Bone marrow (tissue), 2 donors: Measurements from ENCODE around the gene ELMO1.
A peak's percentile ranks its signal among the peaks of the same experiment; 100 is the strongest.
"Not testable (repeated sequence)": the region's sequence is repeated elsewhere in the genome, so short reads cannot be mapped to it uniquely, and the experiment has no call there.

Source experiments
- DNase-seq, 2 donors: peaks; one replicate each; lab custom pipeline; 2025; lab: John Stamatoyannopoulos, UW

ELMO1 gene

DNA sequence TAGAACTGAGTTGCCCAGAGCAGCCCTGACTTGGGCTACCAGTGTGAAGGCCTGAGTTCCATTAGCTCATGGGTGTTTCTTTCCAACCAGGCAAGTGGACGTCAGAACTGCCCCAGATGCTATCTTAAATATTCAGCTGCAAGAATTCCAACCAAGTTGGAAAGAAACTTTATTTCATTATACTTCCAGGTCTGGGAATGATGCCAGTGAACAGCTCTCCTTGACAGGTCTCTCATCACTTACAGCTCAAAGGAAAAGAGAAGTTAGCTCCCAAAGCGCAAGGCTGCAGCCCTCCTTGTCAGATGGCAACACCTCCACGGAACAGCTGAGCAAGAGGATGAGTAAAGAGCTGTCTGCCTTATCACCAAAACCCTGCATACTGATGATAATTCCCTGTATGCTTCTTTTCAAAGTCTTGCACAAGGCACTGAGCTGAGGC, 468.8 kb downstream of the ELMO1 start:
- no peak for DNase-seq

DNA sequence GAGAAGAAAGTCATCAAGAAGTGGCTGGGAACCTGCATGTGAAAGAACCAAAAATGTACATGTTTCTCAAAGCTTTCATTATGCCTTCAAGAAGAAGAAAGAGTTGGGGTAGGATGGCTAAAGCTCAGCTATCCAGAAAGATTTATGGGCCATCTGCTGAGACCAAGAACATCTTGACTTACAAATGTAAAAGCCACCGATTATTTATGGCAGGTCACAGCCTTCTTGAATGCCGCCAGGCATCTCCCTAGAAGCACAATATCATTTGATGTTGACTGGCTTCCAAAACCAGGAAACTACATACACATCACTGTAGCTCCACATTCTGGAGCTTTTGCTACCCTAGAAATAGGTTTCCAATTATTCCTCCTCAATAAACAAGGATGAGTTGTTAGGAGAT, 470.2 kb downstream of the ELMO1 start:
- DNase-seq = no peak

DNA sequence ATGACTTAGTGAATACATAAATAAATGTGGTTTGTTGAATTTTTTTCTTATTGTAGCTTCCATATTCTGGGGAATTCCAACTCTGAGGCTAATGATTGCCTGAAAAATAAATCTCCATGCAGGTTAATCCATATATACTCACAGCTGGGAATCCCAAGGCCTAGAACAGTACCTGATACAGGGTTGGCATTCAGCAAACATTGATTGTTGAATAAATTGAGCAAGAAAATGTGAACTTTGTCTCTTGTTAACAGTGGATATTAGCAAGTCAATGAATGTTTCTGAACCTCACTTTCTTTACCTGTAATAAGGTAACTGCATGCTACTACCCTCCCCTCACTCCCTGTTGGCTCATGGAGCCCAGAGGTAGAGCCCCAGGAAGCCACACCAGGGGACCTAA, 470.8 kb downstream of the ELMO1 start:
- DNase-seq = no peak

DNA sequence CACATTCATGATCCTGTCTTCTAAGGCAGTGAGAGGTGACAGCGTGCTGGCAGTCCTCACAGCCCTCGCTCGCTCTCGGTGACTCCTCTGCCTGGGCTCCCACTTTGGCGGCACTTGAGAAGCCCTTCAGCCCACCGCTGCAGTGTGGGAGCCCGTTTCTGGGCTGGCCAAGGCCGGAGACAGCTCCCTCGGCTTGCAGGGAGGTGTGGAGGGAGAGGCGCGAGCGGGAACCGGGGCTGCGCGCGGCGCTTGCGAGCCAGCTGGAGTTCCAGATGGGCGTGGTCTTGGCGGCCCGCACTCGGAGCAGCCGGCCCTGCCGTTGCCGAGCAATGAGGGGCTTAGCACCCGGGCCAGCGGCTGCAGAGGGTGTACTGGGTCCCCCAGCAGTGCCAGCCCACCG, 475.1 kb downstream of the ELMO1 start:
- DNase-seq = not testable (repeated sequence)

DNA sequence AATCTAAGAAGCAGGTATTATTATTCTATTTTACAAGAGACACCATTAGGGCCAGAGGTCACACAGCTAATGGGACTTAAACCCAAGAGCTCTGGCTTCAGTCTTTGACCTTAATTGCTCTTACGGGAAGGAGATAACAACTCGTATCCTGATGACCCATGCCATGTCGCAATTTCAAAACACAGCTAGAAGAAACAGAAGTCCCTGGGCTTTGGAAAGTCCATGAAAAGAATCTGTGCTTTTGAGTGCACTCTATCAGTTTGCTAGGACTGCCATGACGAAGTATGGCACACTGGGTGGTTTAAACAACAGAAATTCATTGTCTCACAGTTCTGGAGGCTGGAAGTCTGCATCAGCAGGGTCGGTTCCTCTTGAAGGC, 476.5 kb downstream of the ELMO1 start:
- DNase-seq = no peak

DNA sequence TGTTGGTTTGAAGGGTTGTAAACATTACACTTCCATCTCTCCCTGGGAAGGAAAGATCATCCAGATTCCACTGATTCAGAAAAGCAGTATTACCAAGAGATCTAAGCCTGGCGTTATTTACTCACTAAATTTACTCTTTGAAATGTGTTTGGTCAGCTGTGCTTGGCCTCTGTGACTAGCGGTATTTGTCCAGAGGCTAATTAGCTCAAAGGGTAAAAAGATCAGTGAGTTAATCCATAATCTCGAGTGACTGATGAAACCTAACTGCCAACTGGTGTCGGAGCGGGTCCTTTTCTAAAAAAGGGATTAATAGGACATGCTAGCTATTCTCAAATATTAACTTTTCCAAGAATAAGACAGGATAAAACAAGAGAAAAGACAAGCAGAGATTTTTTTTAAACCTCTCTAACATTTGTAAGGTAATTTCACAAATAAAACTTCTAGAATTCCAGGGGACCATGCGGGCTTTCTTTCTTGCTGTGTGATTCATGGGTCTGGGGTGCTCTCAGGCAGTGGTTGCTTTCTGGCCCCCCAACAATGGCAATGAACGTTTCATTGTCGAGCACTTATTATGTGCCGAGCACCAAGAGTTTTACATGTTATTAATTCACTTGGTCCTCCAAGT, 477.0 kb downstream of the ELMO1 start:
- no peak for DNase-seq

DNA sequence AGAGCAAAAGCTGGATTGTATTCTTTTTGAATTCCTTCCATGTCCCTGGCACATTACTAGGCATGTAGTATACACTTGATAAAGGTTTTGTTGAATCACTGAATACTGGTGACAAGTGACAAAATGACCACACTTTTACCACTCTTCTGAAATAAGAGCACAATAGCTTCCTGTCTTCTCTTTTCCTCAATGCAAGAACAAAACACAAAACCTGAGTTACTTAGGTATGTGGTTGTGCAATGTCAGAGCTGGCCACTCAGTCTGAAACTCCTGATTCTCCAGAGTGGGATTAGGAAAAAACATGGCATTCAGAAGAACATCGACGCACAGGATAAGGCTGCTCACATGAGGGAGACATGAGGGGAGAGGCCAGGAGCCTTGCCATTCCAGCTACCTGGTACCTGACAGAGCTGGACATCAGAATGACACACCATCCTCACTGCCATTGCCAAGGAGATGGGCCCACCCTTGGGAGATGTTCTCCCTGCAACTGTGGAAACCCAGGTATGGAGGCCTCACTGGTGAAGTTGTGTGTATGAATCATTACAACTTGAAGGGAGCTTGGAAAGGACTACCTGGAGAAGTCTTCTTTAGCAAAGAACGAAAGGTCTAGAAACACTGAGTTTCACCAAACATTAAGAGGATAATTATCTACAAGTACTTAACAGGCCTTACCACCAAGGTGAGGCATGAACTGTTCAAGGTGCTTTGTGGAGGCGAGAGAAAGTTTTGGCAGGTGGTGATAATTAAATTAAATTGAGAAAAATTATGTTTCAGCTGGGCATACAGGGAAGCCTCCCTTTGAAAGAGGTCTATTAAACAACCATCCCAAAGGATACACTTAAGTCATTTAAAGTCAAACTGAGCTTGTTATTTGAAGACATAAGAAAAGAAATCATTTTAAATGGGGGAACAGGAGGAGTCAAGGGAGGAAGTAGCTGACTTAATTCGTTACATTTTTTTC, 477.8 kb downstream of the ELMO1 start:
- no peak for DNase-seq

DNA sequence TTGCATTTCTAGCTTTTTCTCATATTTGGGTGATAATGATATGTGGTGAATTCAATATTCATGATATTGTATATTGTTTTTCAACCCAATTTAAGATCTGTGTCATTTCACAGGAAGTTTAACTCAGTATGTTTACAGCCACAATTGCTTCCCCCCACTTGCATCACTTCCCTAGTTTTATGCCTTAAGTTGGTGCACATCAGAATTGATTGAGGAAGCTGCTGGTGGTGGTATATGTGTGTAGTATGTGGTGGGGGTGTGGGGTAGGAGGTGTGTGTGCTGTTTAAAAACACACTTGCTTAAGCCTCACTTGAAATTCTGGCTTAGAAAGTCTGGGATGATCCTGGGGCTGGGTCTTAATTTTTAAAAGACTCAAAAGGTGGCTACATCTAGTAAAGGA, 479.3 kb downstream of the ELMO1 start:
- peak in 1 of 2 donors; percentile 86 for DNase-seq

DNA sequence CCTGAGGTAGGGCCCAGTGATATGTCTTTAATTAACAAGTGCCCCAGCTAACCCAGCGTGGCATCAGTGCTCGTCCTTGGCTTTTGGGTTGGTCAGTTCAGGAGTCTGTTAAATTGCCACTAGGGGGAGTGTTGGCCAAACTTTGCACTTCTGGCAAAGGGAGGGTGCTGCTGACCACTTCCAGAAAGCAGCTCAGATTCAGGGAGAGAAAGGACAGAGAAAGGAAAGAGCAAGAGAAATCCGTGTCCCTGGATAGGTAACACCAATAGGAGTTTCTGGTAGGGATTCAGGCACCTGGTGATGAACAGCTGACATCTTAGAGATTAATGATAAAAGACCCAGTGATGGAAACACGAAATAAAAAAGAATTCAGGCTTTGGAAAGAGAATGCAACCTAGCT, 481.3 kb downstream of the ELMO1 start:
- DNase-seq = no peak

DNA sequence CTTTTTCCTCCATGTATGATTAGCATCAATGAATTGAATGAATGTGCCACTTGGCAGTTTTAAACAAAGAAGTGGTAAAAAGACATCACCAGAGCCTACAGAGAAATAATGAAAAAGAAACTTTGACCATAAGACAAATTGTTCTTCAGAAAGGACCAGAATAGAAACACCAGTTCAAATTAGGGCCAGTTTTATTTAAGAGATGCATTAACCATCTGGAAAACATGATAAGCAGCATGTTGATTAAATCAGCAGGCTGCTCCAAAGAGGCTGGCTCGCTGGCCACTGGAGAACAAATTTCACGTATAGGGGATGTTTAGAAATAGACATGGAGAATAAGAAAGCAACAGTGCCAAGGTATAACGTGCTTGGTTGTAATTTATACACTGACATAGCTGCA, 482.0 kb downstream of the ELMO1 start:
- no peak for DNase-seq

DNA sequence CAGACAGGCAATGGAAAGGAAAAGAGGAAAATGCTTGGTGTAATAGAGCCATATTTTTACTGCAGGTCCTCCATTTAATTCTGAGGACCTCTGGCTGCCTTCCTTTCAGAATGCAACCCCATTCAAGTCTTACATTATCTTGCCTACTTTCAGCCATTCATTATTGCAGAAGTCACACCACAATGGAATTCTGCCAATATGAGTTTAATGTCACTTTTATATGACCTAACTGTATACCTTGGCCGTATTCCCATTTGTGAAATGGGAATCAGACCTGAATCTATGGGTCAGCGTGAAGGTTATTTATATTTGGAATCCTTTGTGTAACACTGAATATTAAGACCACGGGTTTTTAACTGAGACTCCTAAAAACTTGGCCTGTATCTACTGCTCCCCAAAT, 482.6 kb downstream of the ELMO1 start:
- DNase-seq = no peak

DNA sequence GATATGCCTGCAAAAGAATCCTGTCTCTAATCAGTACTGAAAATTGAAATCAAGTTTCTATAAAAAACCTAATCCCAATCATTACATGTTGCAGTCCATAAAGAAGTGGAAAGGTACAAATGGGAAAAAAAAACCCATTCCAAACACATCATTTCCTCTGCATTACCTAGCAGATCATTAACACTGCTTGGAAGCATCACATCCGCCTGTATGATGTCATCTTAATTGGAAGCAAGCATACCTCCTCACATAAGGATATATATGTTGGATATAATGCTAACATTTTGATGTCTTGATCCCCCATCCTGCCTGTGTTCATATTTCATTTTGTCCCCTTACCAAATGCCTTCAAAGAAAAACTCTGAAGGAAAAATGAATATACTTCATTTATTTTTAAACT, 483.0 kb downstream of the ELMO1 start:
- no peak for DNase-seq

DNA sequence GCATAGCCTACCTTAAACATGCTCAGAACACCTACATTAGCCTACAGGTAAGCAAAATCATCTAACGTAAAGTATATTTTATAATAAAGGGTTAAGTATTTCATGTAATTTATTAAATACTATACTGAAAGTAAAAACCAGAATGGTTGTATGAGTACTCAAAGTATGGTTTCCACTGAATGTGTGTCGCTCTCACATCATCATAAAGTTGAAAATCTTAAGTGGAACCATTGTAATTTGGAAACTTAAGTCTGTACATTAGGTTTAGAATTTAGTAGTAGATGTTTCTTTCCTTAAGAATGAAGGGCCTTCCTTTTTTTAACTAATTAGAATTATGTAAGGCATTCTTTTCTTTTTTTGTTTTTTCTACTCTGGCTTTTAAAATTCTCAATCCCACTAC, 484.4 kb downstream of the ELMO1 start:
- DNase-seq = no peak

DNA sequence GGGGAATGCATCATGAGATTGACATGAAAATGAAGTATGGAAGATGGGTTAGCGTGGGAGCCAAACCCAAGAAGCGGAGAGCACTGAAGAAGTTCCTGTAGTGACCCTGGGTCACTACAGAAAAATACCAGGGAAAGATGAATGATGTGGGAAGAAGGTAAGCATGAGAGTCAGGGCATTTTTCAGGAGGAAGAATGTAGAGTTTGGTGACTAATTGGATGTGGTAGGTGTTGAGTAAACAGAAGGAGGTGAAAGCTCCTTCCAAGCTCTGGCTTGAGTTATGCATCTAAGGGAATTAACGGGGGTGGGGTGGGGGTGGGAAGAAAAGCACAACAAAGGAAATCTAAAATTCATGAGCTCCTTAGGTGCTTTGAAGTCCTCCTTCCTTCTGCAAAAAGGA, 486.3 kb downstream of the ELMO1 start:
- no peak for DNase-seq

DNA sequence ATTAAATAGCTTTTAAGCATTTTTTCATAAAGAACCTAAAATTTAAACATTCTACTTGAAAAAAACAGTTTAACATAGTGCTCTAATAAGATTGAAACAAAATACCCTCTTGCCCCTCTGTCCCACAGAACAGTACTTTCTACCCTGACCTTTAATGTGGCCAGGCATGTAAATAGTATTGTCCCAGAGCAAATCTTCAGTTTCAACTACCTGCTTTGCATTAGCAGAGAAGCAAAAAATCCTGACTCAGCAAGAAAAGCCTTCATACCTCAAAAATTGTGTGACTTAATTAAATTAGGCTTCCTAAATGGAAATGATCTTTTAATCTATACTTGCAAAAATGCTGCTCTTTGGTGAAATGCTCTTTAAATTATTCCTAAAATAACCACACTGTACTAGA, 487.0 kb downstream of the ELMO1 start:
- DNase-seq = no peak

DNA sequence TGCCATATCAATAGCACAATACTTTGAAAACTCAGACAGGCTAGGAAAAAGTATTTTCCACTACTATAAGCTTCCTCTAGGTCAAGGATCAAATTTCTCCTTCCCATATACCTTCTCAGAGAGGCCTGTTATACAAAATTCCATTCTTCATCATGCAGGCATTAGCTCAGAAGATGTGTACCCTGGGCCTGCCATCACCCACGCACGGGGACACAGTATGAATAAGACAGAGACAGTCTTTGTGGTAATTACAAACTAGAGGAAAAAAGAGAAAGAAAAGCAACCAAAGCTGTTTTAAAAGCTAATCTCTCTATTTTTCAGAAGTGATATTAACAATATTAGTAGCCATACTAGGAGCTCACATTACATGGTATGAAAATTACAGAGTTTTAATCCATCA, 487.6 kb downstream of the ELMO1 start:
- no peak for DNase-seq

DNA sequence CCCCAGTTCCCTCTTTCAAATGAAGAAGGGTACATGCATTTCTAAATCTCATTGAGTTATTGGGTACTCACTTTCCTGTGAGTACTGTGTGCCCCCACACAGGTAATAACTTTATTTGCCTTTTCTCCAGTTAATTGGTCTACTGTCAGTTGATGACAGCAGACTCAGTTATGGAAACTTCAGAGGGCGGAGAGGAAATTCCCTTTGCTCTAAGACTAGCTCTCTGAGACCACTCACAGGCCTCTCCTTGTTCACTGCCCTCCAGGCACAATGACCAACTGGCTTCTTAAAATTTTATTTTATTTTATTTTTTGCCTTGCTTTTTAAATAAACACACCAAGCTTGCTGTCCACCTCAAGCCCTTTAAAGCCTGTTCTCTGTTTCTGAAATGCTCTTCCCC, 488.6 kb downstream of the ELMO1 start:
- no peak for DNase-seq

DNA sequence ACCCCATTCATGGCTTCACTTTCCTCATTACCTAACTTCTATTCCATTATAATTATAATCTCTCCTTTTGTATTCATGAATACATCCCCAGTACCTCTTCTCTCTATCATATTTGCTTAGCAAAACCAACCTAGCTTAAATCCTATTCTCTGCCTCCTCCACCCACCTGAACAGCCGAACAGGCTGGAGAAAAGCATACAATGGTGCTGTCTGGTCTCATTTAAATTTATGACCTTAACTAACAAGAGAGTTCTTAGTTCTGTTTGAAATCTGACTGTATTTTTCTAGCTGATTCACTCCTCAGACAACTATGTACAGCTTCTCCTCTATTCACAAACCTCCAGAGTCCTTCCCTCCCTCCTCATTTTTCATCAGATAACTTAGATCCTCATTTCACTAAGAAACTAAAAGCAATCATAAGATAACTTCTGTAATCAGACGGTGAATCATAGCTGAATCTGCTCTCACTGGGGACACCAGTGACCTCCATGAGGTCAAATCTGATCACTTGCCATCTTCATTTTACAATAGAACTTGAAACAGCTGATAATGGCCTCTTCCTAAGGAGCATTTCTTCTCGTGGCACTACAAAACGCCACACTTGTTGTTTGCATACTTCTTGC, 490.4 kb downstream of the ELMO1 start:
- peak in 1 of 2 donors; percentile 28 for DNase-seq

DNA sequence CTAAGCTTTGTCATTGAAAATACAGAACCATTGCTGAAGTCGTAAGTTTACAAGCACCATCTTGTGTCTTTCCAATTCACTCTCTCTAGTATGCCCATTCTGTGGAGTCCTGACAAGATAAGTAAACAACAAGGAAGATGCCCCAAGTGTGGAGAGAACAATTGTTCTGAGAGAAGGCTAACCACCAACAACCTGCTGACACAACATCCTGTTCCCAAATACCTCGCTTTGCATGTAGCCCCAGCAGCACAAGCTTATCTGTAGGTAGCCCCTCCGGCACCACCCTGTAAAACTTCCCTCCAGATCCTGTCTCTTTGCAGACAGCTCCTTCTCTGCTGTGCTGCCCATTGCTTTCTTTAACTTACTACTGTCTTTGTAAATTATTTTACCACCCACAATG, 491.0 kb downstream of the ELMO1 start:
- no peak for DNase-seq

DNA sequence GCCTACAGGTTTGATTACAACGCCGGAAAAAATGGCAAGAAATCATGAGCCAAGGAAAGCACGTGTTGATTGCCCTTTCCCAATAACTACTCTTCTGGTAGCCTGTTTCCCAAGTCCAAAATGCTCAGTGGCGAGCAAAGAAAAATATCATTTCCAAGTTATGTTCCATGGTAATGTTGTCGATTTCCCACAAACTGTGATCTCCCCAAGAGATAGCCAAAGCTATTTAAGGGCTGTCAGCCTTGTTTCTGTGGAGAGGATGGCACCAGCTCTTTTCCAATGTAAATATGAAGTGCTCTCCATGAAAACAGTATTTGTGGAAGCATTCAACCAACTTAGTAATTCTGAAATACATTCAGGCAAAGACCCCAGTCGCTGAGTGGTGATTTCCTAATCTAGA, 491.9 kb downstream of the ELMO1 start:
- no peak for DNase-seq

DNA sequence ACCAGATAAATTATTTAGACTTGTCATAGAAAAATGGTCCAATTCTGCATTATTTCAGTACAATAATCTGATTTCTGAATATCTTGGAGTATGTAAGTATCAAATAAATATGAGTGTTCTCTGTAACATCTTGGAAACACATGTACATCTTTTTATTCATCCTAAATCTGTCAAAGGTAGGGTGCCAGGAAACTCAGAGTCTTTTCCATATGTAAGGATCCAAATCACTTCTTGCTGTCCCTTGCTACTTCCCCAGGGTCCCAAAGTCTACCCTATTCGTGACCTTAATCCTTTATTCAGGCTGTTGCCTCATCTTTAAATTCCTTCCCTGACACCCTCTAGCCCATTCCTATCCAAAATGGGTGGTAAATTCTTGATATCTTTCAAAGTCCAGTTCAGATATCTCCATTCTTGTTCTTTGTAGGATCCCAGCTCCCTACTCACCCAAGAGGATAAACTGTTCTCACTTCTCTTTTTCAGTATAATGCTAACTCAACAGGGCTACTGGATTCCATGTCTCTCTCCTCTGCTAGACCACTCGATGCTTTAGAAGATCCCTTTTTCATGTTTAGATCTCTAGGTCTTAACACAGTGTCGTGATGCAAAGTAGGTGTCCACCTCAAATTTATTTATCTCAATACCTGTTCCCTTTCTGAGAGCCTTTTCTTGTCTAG, 493.1 kb downstream of the ELMO1 start:
- no peak for DNase-seq

DNA sequence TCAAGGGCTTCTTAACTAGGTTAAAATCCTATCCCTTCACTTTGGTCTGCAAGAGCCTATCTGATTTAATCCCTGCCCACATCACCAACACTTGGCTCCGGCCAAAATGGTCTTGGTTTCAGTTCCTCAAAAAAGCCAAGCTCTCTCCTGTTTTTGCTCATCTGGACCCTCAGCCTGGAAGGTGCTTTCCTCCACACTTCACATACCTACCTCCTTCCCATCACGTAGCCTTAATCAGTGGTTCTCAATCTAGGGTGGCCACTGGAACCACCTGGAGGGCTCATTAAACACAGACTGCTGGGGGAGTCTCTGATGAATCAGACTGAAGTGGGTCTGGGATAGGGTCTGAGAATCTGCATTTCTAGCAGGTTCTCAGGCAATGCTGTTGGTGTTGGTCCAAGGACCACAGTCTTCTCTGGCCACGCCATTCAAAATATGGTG, 497.4 kb downstream of the ELMO1 start:
- no peak for DNase-seq
